Natural killer cell (primary cell): ENCODE results near the gene DCAF8. TPM values are rescaled to one million over a fixed set of nuclear protein-coding genes. Genes with fewer than 3 reads are reported as not detected.

Source experiments
- ATAC-seq, 3 donors: fragments of 150-1000 bp in 2 of 3; fragments of 200-7000 bp in 1 of 3; cut with Tn5 transposase; 1 replicate in 1 of 3; 2 replicates in 2 of 3; pipeline ENCODE4 v1.10.0; 2021; ENCODE audit warnings: mild to moderate bottlenecking in 2 of 3, moderate library complexity in 2 of 3
- DNase-seq, 2 donors: peaks; one replicate each; pipeline versions ENCODE4 v3.0.0 to v3.0.0-alpha.2; 2013 to 2021; ENCODE audit warnings: mixed read lengths in 1 of 2
- H3K27ac ChIP-seq: one replicate; pipeline ENCODE4 v1.5.1; 2013; ENCODE audit warnings: mild to moderate bottlenecking, low read length
- H3K27me3 ChIP-seq: one replicate; pipeline ENCODE4 v1.6.1; 2013; ENCODE audit warnings: low read length; ENCODE audit not compliant: control insufficient read depth, insufficient read depth
- H3K36me3 ChIP-seq: one replicate; pipeline ENCODE4 v1.6.1; 2013; ENCODE audit warnings: low read length; ENCODE audit not compliant: control insufficient read depth, insufficient read depth
- H3K4me1 ChIP-seq: one replicate; pipeline ENCODE4 v1.6.1; 2013; ENCODE audit warnings: low read length; ENCODE audit not compliant: control insufficient read depth, insufficient read depth
- H3K4me3 ChIP-seq: one replicate; pipeline ENCODE4 v1.5.1; 2013; ENCODE audit warnings: low read length
- H3K9me3 ChIP-seq: one replicate; pipeline ENCODE4 v1.6.1; 2013; ENCODE audit warnings: low read length; ENCODE audit not compliant: control insufficient read depth, insufficient read depth
- H3K27ac Mint-ChIP-seq, 2 donors: one replicate each; pipeline ENCODE4 v1.8.0; 2022; ENCODE audit warnings: mild to moderate bottlenecking in 2 of 2, mixed read lengths in 2 of 2, moderate library complexity in 1 of 2
- H3K27me3 Mint-ChIP-seq, 2 donors: one replicate each; pipeline ENCODE4 v1.8.0; 2022; ENCODE audit warnings: low read depth in 2 of 2, mixed read lengths in 2 of 2
- H3K36me3 Mint-ChIP-seq: one replicate; pipeline ENCODE4 v1.8.0; 2022; ENCODE audit warnings: mixed read lengths
- H3K4me1 Mint-ChIP-seq, 2 donors: one replicate each; pipeline ENCODE4 v1.8.0; 2022; ENCODE audit warnings: mixed read lengths in 2 of 2
- H3K4me3 Mint-ChIP-seq: one replicate; pipeline ENCODE4 v1.8.0; 2022; ENCODE audit warnings: mild to moderate bottlenecking, moderate library complexity, mixed read lengths
- H3K9me3 Mint-ChIP-seq, 2 donors: one replicate each; pipeline ENCODE4 v1.8.0; 2022; ENCODE audit warnings: mixed read lengths in 2 of 2
- WGBS: methylation state at CpG from one replicate; pipeline ENCODE4 v1.1.7; 2013; ENCODE audit warnings: missing lambda C conversion rate; ENCODE audit not compliant: insufficient coverage; 5-methylcytosine and 5-hydroxymethylcytosine counted together
- intact Hi-C: fragments of 100-400 bp; cut with micrococcal nuclease; formaldehyde crosslinking; loops from one replicate; pipeline ENCODE4 v1.14.2; 2022
- total RNA-seq, 4 donors: library from RNA; stranded (reverse); fragments of 120-200 nt in 1 of 4; gene quantifications; one replicate each; pipeline versions ENCODE4 v1.2.3 to v1.2.4, GENCODE V29; 2013 to 2022
- TF ChIP-seq, protein P1 (sequence below): fragments of 200-600 bp; IDR thresholded peaks from one replicate; pipeline ENCODE4 v1.8.0; 2022; ENCODE audit warnings: antibody characterized with exemption

DCAF8 gene
- total RNA-seq, 3 donors from 2014 or later (not counting 1 experiment from before 2014, with no cell fraction given) = 189 to 201 (median 189) TPM

DNA sequence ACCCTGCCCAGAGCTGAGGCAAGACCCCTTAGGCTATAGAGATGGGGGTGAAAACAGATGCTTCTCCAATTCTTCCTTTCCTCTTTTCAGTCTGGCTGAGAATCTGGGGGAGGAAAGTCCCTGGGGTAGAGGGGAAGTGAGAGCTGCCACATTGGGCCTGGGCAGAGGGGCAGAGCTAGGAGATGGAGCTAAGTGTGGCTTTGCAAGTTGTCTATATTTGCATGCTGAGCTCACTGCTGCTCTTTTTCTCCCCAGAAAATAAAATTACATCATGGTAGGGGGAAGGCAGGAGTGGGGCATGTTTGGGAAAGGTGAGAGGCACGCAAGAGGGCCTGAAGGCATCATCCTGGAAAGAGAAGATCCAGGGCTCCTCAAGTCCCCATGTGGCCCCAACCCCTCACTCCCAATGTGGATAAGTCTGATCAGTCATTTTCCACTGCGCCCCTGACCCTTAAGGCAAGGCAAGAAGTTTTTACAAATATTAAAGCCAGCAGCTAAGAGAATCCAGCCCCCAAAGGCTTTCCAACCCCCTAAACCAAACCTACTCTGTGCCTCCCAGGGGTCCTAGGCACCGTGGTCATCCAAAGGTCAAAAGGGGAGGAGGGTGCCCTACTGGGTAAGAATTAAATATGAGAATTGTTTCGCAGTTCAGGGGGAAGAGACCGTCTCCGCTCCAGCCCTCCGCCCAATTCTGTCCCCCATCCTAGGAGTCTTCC, 57.7 kb downstream of the DCAF8 start:
- DNase-seq = peak in 1 of 2 donors; percentile 51

DNA sequence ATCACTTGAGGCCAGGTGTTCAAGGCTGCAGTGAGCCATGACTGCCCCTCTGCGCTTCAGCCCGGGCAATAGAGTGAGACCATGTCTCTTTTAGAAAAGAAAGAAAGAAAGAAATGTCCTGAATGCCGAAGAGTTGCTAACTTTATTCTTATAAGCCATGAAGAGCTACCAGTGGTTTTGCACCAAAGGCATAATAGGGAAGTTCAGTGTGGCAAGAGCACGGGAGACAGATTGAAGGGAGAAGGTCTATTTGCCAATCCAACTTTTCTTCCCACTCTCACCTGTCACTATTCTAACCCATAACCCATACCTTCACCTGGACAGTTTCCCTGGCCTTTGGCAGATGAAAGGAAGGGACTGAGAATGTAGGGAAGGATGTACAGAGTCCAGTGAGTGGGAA, 61.6 kb downstream of the DCAF8 start:
- Histone ChIP-seq H3K27ac (no peak overlapping the region), H3K4me3 (no peak overlapping the region), H3K9me3 (no peaks in the 10 kb centered on the region), H3K4me1 (peaks cover 14% of the 10 kb centered on the region), H3K36me3 (no peaks in the 10 kb centered on the region), H3K27me3 (no peaks in the 10 kb centered on the region)
- Mint-ChIP-seq H3K9me3 (no peaks in the 10 kb centered on the region), H3K36me3 (no peaks in the 10 kb centered on the region), H3K4me3 (no peak overlapping the region), H3K27ac (no peak overlapping the region), H3K4me1 (peaks cover 7 to 9% of the 10 kb centered on the region in 2 donors), H3K27me3 (no peaks in the 10 kb centered on the region)
- DNase-seq (no peak), ATAC-seq (no peak)
- 81% methylated on average over 3 of the region's 4 CpGs for WGBS
- TF ChIP-seq, protein P1, sequence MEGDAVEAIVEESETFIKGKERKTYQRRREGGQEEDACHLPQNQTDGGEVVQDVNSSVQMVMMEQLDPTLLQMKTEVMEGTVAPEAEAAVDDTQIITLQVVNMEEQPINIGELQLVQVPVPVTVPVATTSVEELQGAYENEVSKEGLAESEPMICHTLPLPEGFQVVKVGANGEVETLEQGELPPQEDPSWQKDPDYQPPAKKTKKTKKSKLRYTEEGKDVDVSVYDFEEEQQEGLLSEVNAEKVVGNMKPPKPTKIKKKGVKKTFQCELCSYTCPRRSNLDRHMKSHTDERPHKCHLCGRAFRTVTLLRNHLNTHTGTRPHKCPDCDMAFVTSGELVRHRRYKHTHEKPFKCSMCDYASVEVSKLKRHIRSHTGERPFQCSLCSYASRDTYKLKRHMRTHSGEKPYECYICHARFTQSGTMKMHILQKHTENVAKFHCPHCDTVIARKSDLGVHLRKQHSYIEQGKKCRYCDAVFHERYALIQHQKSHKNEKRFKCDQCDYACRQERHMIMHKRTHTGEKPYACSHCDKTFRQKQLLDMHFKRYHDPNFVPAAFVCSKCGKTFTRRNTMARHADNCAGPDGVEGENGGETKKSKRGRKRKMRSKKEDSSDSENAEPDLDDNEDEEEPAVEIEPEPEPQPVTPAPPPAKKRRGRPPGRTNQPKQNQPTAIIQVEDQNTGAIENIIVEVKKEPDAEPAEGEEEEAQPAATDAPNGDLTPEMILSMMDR = no peak
- intact Hi-C loops = no loop called here

More for the DNA sequence above, 57.7 kb downstream of the DCAF8 start:
- Histone ChIP-seq H3K36me3 (peaks cover under 1% of the 10 kb centered on the region), H3K27ac (peak overlapping the region; percentile 84), H3K9me3 (no peaks in the 10 kb centered on the region), H3K4me3 (peak overlapping the region; percentile 33), H3K4me1 (peaks cover 22% of the 10 kb centered on the region), H3K27me3 (no peaks in the 10 kb centered on the region)
- no peaks in the 10 kb centered on the region for H3K9me3 Mint-ChIP-seq
- peaks cover 16 to 36% of the 10 kb centered on the region in 2 donors for H3K4me1 Mint-ChIP-seq
- H3K27me3 Mint-ChIP-seq = no peaks in the 10 kb centered on the region
- WGBS = 90% methylated on average over 2 of the region's 7 CpGs
- TF ChIP-seq, protein P1 = no peak
- ATAC-seq = peak in 1 of 3 donors; percentile 4
- H3K4me3 Mint-ChIP-seq = peak overlapping the region; percentile 91
- intact Hi-C loops = no loop called here
- H3K36me3 Mint-ChIP-seq = no peaks in the 10 kb centered on the region
- peak overlapping the region; percentile 72 to 90 for H3K27ac Mint-ChIP-seq

DNA sequence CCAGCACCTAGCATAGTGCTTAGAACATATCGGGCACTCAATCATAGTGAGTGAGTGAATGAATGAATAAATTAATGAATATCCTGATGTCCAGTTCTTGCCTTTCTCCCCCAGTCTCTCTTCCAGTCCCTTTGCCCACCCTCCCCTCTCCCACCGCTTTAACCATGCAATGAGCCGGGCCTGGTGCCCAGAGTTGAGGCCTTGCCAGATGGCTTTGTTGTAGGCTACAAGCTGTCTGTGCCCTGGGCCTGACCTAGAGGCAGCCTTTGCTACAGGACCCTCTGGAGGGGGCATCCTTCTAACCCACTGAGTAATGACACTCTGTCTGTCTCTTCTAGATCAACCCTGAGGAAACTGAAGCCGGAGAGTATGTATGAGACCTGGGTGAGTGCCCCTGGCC, 65.1 kb downstream of the DCAF8 start:
- Mint-ChIP-seq H3K4me3 (no peak overlapping the region), H3K4me1 (no peaks in the 10 kb centered on the region), H3K9me3 (no peaks in the 10 kb centered on the region), H3K27ac (no peak overlapping the region), H3K27me3 (no peaks in the 10 kb centered on the region), H3K36me3 (no peaks in the 10 kb centered on the region)
- H3K4me3 ChIP-seq = no peak overlapping the region
- TF ChIP-seq, protein P1 = no peak
- no peaks in the 10 kb centered on the region for H3K9me3 ChIP-seq
- H3K36me3 ChIP-seq = no peaks in the 10 kb centered on the region
- DNase-seq (no peak), ATAC-seq (no peak)
- H3K27ac ChIP-seq = no peak overlapping the region
- 100% methylated on average over 3 of the region's 4 CpGs for WGBS
- no peaks in the 10 kb centered on the region for H3K27me3 ChIP-seq
- peaks cover 7% of the 10 kb centered on the region for H3K4me1 ChIP-seq
- intact Hi-C loops = no loop called here

DNA sequence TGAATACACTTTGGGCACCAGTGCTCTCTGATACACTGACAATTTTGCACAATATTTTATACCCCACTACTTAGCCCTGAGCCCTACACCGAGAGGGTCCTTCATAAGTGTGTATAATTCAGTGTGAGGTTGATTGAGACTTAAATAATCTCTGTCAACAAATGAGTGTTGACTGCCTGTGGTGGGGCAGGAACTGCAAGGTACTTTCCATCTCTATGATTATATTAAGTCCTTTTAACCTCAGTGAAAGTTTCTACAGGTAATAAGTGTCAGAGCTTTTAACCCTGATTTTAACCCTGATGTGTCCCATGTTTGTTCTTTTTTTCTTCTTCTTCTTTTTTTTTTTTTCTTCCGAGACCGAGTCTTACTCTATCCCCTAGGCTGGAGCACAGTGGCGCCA, 66.2 kb downstream of the DCAF8 start:
- Mint-ChIP-seq H3K27me3 (no peaks in the 10 kb centered on the region), H3K36me3 (no peaks in the 10 kb centered on the region), H3K9me3 (no peaks in the 10 kb centered on the region), H3K27ac (no peak overlapping the region), H3K4me1 (no peaks in the 10 kb centered on the region), H3K4me3 (no peak overlapping the region)
- H3K4me3 ChIP-seq = no peak overlapping the region
- DNase-seq (no peak), ATAC-seq (no peak)
- TF ChIP-seq, protein P1 = no peak
- H3K36me3 ChIP-seq = no peaks in the 10 kb centered on the region
- intact Hi-C loops = no loop called here
- 79% methylated on average over 3 of the region's 4 CpGs for WGBS
- no peaks in the 10 kb centered on the region for H3K9me3 ChIP-seq
- no peaks in the 10 kb centered on the region for H3K27me3 ChIP-seq
- H3K27ac ChIP-seq = no peak overlapping the region
- peaks cover 7% of the 10 kb centered on the region for H3K4me1 ChIP-seq
